Measurements from ENCODE around the gene CSMD2.

Gene CSMD2

DNA sequence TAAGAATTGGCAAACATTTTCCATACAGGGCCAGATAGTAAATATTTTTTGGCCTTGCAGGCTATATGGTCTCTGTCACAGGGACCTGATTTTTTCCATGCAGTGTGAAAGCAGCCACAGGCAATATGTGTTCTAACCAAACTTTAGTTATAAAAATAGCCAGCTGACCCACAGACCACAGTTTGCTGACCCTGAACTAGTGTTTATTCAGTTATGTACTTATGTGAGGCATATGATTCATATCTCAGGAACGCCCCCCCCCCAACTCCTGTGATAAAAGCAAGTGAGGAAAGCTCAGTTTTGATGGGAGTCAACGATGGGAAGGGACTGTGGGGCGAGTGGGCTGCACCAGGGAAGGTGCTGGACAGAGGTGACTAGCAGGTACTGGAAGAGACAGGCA lies 221.1 kb downstream of the CSMD2 start:
- Histone ChIP-seq H3K36me3 (no peaks in the 10 kb centered on the region), H3K27me3 (ENCODE audit: insufficient read depth, low read depth, severe bottlenecking) (peaks cover 53% of the 10 kb centered on the region), H3K4me3 (ENCODE audit: low read depth, low read length) (no peak overlapping the region), H3K27ac (no peak overlapping the region), H3K9me3 (ENCODE audit: severe bottlenecking) (no peaks in the 10 kb centered on the region)
- no peak for DNase-seq
- TF ChIP-seq, protein P1, sequence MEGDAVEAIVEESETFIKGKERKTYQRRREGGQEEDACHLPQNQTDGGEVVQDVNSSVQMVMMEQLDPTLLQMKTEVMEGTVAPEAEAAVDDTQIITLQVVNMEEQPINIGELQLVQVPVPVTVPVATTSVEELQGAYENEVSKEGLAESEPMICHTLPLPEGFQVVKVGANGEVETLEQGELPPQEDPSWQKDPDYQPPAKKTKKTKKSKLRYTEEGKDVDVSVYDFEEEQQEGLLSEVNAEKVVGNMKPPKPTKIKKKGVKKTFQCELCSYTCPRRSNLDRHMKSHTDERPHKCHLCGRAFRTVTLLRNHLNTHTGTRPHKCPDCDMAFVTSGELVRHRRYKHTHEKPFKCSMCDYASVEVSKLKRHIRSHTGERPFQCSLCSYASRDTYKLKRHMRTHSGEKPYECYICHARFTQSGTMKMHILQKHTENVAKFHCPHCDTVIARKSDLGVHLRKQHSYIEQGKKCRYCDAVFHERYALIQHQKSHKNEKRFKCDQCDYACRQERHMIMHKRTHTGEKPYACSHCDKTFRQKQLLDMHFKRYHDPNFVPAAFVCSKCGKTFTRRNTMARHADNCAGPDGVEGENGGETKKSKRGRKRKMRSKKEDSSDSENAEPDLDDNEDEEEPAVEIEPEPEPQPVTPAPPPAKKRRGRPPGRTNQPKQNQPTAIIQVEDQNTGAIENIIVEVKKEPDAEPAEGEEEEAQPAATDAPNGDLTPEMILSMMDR (IDR thresholded peaks at IDR 0.05; ENCODE audit: low read depth, low read length), result no peak

DNA sequence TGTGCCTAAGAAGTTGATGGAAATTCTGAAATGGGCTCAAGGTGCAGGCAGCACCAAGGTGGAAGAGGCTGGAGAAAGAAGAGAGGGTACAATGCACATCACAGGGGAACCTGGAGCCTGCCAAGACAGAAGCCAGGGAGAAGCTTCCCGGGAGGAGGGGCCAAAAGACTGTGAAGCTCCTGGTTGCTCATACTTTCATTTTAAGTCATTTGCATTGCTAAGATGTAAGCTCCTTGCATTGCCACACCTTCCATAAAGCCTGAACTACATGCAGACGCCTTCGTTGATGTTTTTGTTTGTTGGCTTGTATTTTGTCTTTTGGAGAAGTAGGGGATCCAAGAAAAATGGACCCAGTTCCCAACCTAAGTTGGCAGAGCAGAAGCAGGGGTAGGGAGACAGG lies 232.2 kb downstream of the CSMD2 start:
- no peak overlapping the region for H3K27ac ChIP-seq
- DNase-seq, result no peak
- TF ChIP-seq, protein P1 (IDR thresholded peaks at IDR 0.05; ENCODE audit: low read depth, low read length), result no peak

DNA sequence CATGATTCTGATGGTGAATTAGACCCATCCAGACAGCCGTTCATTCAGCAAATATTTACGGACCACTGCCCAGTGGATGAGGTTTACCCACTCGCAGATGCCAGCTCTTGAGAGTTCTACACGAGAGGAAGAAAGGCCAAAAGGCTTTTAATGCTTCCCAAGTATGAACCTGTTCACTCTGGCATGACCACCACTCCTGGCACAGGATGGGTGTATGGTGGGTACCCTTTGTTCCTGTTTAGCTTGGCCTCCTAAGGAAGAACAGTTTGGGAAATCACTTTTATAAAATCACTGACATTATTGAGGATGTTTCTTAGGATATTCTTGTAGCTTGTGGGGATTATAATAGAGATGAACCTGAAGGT lies 233.9 kb downstream of the CSMD2 start:
- Histone ChIP-seq H3K4me3 (ENCODE audit: low read depth, low read length) (no peak overlapping the region), H3K27ac (no peak overlapping the region), H3K9me3 (ENCODE audit: severe bottlenecking) (no peaks in the 10 kb centered on the region), H3K36me3 (no peaks in the 10 kb centered on the region), H3K27me3 (ENCODE audit: insufficient read depth, low read depth, severe bottlenecking) (peaks cover 82% of the 10 kb centered on the region)
- no peak for DNase-seq
- TF ChIP-seq, protein P1 (IDR thresholded peaks at IDR 0.05; ENCODE audit: low read depth, low read length), result no peak

More for the DNA sequence above, 232.2 kb downstream of the CSMD2 start:
- H3K27me3 ChIP-seq (ENCODE audit: insufficient read depth, low read depth, severe bottlenecking), result peaks cover 78% of the 10 kb centered on the region
- no peaks in the 10 kb centered on the region for H3K36me3 ChIP-seq
- no peak overlapping the region for H3K4me3 ChIP-seq (ENCODE audit: low read depth, low read length)
- peaks cover 4% of the 10 kb centered on the region for H3K9me3 ChIP-seq (ENCODE audit: severe bottlenecking)

DNA sequence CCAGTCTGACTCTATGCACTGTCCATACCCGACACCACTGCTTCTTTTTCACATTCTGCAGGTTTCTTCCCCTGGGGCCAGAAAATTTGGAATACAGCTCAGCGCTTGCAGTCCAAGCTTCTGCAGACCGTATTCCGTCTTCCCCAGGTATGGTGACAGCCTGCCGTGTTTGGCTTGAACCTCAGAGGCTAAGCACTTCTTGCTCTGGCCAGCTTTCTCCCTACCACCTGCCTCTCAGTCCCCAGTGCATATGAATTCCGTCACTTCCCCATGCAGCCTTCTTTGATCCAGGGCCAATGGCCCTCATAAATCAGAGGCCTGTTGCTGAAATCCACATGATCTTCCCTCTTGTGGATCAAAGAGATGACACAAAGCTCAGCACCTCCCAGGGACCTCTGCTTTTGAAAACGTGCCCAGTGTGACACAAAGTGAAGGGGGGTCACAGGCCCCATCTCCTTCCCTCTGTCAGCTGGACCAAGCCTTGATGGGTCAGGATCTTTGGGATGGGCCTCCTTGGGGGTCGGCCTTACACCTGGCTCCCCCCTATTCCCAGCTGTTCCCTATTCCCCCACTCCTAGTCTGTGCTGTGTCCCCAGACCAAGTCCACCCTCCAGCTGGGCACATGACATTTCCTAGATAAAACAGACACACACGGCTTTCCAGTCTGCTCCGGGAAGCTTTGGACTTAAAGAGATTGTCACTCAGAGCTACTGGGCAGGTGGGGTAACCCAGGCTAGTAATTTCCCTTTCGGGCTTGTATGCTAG lies 234.5 kb downstream of the CSMD2 start:
- Histone ChIP-seq H3K27ac (no peak overlapping the region), H3K4me3 (ENCODE audit: low read depth, low read length) (no peak overlapping the region), H3K27me3 (ENCODE audit: insufficient read depth, low read depth, severe bottlenecking) (peaks cover 76% of the 10 kb centered on the region), H3K36me3 (no peaks in the 10 kb centered on the region), H3K9me3 (ENCODE audit: severe bottlenecking) (no peaks in the 10 kb centered on the region)
- DNase-seq, result no peak
- TF ChIP-seq, protein P1 (IDR thresholded peaks at IDR 0.05; ENCODE audit: low read depth, low read length), result no peak

DNA sequence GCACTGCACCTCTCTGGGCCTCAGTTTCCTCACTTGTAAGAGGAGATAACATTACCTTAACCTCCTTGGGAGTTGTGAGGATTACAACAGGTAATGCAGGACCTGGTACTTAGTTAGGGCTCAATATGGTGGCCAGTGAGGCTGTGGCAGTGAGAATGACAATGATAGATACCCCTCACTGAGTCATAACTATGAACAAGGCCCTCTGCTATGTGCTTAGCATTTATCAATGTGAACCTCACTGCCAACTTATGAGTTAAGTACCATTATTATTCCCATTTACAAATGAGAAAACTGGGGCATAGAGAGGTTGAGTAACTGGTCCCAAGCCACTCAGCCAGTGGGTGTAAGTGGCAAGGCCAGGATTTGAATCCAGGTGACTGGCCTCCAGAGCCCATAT lies 236.8 kb downstream of the CSMD2 start:
- no peak for DNase-seq
- no peak overlapping the region for H3K4me3 ChIP-seq (ENCODE audit: low read depth, low read length)
- H3K27me3 ChIP-seq (ENCODE audit: insufficient read depth, low read depth, severe bottlenecking), result peaks cover 69% of the 10 kb centered on the region
- TF ChIP-seq, protein P1 (IDR thresholded peaks at IDR 0.05; ENCODE audit: low read depth, low read length), result no peak
- no peak overlapping the region for H3K27ac ChIP-seq
- no peaks in the 10 kb centered on the region for H3K36me3 ChIP-seq
- H3K9me3 ChIP-seq (ENCODE audit: severe bottlenecking), result no peaks in the 10 kb centered on the region

DNA sequence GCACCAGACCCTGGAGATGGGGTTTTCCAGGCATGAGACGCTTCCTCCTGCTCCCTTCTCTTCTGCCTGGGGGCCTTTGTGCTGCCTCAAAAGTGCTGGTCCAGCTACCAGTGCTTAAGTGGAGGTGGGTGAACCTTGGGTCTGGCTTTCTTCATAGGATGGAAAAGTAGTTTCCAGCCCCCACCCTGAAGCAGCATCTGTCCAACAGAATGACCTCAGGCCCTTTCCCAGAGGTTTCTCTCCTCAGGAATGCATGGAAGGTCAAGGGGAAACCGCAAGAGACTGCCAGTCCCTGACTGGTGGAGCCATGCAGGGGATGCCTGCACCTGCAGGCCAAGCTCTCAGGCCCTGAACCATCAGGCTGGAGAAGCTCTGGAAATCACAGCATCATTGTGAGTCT lies 237.3 kb downstream of the CSMD2 start:
- H3K36me3 ChIP-seq, result no peaks in the 10 kb centered on the region
- TF ChIP-seq, protein P1 (IDR thresholded peaks at IDR 0.05; ENCODE audit: low read depth, low read length), result no peak
- H3K9me3 ChIP-seq (ENCODE audit: severe bottlenecking), result no peaks in the 10 kb centered on the region
- H3K4me3 ChIP-seq (ENCODE audit: low read depth, low read length), result no peak overlapping the region
- no peak for DNase-seq
- H3K27me3 ChIP-seq (ENCODE audit: insufficient read depth, low read depth, severe bottlenecking), result peaks cover 64% of the 10 kb centered on the region
- H3K27ac ChIP-seq, result no peak overlapping the region

All from WERI-Rb-1 (cell line).